ENCODE data around the gene IDE. TPM values are rescaled to one million over a fixed set of nuclear protein-coding genes. Genes with fewer than 3 reads are reported as not detected.

Gene IDE
- total RNA-seq: 49.1 and 51.1 TPM in 2 replicates
- long read RNA-seq, full-length matches to known transcripts: 27 of 45 reads
- long read RNA-seq, partial matches to known transcripts: 15 of 45 reads
- long read RNA-seq, other reads (novel, unspliced or antisense): 3 of 45 reads

- H3K4me3 Mint-ChIP-seq: peak within 1 kb of the TSS; percentile 90
- DNase-seq (ENCODE audit: low read depth, low spot score): peak; percentile 87
Observed at GRCh38 chr10:92573798-92574547, at the start of gene IDE. TSS of gene IDE (minus strand) at chr10:92574093. CDS start at chr10:92574019, 74 bp downstream.

GRCh38 chr10:92619368-92619767 lies 45.5 kb upstream of the IDE start:
- H3K27ac Mint-ChIP-seq (ENCODE audit: unreplicated experiment): no peak overlapping the region
- H3K4me1 Mint-ChIP-seq: no peaks in the 10 kb centered on the region
- peaks cover 5% of the 10 kb centered on the region for H3K9me3 Mint-ChIP-seq
- peaks cover 35% of the 10 kb centered on the region for H3K36me3 Mint-ChIP-seq (ENCODE audit: low read depth)
- no peaks in the 10 kb centered on the region for H3K27me3 Mint-ChIP-seq (ENCODE audit: low read depth)
- no peak for DNase-seq (ENCODE audit: low read depth, low spot score)
- no peak for TF ChIP-seq CTCF (conservative IDR thresholded peaks at IDR 0.05)
- H3K4me3 Mint-ChIP-seq: no peak overlapping the region

More at GRCh38 chr10:92573798-92574547, at the start of gene IDE:
- peak; percentile 79 for TF ChIP-seq CTCF (conservative IDR thresholded peaks at IDR 0.05)
- H3K27me3 Mint-ChIP-seq (ENCODE audit: low read depth): no peaks in the 10 kb centered on the region
- peaks cover 2% of the 10 kb centered on the region for H3K36me3 Mint-ChIP-seq (ENCODE audit: low read depth)
- peaks cover 33% of the 10 kb centered on the region for H3K4me1 Mint-ChIP-seq
- H3K27ac Mint-ChIP-seq (ENCODE audit: unreplicated experiment): peak within 1 kb of the TSS; percentile 93
- H3K9me3 Mint-ChIP-seq: no peaks in the 10 kb centered on the region

GRCh38 chr10:92615515-92615914 lies 41.6 kb upstream of the IDE start:
- no peak for DNase-seq (ENCODE audit: low read depth, low spot score)
- H3K4me3 Mint-ChIP-seq: no peak overlapping the region
- H3K36me3 Mint-ChIP-seq (ENCODE audit: low read depth): peaks cover 24% of the 10 kb centered on the region
- H3K4me1 Mint-ChIP-seq: no peaks in the 10 kb centered on the region
- no peaks in the 10 kb centered on the region for H3K9me3 Mint-ChIP-seq
- TF ChIP-seq CTCF (conservative IDR thresholded peaks at IDR 0.05): no peak
- H3K27me3 Mint-ChIP-seq (ENCODE audit: low read depth): no peaks in the 10 kb centered on the region
- no peak overlapping the region for H3K27ac Mint-ChIP-seq (ENCODE audit: unreplicated experiment)

- peaks cover 6% of the 10 kb centered on the region for H3K9me3 Mint-ChIP-seq
- H3K4me3 Mint-ChIP-seq: no peak overlapping the region
- H3K27ac Mint-ChIP-seq (ENCODE audit: unreplicated experiment): no peak overlapping the region
- H3K4me1 Mint-ChIP-seq: peaks cover 11% of the 10 kb centered on the region
- H3K27me3 Mint-ChIP-seq (ENCODE audit: low read depth): no peaks in the 10 kb centered on the region
- no peak for DNase-seq (ENCODE audit: low read depth, low spot score)
- no peak for TF ChIP-seq CTCF (conservative IDR thresholded peaks at IDR 0.05)
- peaks cover 30% of the 10 kb centered on the region for H3K36me3 Mint-ChIP-seq (ENCODE audit: low read depth)
Observed at GRCh38 chr10:92604841-92605240, 30.9 kb upstream of the IDE start.

- H3K4me3 Mint-ChIP-seq: no peak overlapping the region
Observed at GRCh38 chr10:92598321-92598720, 24.4 kb upstream of the IDE start.

More at GRCh38 chr10:92598321-92598720, 24.4 kb upstream of the IDE start:
- Mint-ChIP-seq H3K27ac (ENCODE audit: unreplicated experiment) (no peak overlapping the region), H3K4me1 (peaks cover 36% of the 10 kb centered on the region), H3K27me3 (ENCODE audit: low read depth) (no peaks in the 10 kb centered on the region), H3K36me3 (ENCODE audit: low read depth) (peaks cover 15% of the 10 kb centered on the region), H3K9me3 (peaks cover 6% of the 10 kb centered on the region)
- no peak for DNase-seq (ENCODE audit: low read depth, low spot score)
- TF ChIP-seq CTCF (conservative IDR thresholded peaks at IDR 0.05): no peak
